Spleen (tissue), 7 donors: ENCODE data around the gene CHERP.
A peak's percentile ranks its signal among the peaks of the same experiment; 100 is the strongest.

ENCODE experiments used
- POLR2AphosphoS5 ChIP-seq, 3 donors: sonication (generic); formaldehyde crosslinking; IDR thresholded peaks; one replicate each; pipeline ENCODE4 v1.5.1; 2017; ENCODE audit warnings: antibody characterized with exemption in 3 of 3
- TF ChIP-seq, protein P1 (sequence below), 11 experiments: fragments of 200-600 bp in 7 of 11; fragments of 450-650 bp in 4 of 11; sonication (generic) in 4 of 11; IDR thresholded peaks in 8 of 11; conservative IDR thresholded peaks in 3 of 11; 1 replicate in 7 of 11; 2 replicates in 4 of 11; pipeline versions ENCODE4 v1.4.0 to v1.8.0; 2016 to 2021; ENCODE audit warnings: antibody characterized with exemption in 11 of 11, inconsistent platforms in 4 of 11, mild to moderate bottlenecking in 1 of 11
- donor health status: DM: no; HTN: no; CAD: no; lungs with moderate emphysema.
- donor health status: DM: no; HTN: no; CAD: no.
- donor health status: DM: no; HTN: no; CAD: no.

DNA sequence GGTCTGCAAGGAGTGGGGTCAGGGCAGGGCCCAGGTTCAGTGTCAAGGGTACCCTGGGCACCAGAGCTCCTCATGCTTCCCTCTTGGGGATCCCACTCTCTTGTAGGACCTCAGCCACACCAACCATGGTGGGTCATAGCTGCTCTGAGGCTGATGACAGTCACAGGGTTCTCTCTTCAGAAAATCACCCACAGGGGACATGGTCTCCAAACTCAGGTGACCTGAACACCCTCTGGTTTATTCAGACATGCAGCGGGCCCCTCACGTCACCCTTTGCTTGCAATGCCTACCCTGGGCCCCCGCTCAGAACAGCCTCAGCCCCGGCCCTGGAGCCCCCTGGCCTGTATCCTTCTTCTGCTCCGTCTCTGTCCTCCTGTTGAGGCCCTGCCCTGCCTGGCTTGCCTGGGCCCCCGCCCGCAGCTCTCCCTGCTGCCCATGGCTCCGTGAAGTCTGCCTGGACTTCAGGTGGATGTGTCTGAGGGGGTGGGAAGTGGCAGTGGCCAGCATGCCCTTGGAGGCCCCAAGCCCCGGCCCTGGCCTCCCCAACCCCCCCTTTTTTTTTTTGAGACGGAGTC lies 20.4 kb downstream of the CHERP start:
- TF ChIP-seq, protein P1, sequence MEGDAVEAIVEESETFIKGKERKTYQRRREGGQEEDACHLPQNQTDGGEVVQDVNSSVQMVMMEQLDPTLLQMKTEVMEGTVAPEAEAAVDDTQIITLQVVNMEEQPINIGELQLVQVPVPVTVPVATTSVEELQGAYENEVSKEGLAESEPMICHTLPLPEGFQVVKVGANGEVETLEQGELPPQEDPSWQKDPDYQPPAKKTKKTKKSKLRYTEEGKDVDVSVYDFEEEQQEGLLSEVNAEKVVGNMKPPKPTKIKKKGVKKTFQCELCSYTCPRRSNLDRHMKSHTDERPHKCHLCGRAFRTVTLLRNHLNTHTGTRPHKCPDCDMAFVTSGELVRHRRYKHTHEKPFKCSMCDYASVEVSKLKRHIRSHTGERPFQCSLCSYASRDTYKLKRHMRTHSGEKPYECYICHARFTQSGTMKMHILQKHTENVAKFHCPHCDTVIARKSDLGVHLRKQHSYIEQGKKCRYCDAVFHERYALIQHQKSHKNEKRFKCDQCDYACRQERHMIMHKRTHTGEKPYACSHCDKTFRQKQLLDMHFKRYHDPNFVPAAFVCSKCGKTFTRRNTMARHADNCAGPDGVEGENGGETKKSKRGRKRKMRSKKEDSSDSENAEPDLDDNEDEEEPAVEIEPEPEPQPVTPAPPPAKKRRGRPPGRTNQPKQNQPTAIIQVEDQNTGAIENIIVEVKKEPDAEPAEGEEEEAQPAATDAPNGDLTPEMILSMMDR (IDR thresholded peaks at IDR 0.05 in 8 of 11, conservative IDR thresholded peaks at IDR 0.05 in 3 of 11): no peak
- peak in 1 of 3 donors; percentile 17 for TF ChIP-seq POLR2AphosphoS5 (IDR thresholded peaks at IDR 0.05)
